GM12801 (cell line): ENCODE measurements around the gene PES1.

Experiments
- CTCF ChIP-seq: IDR thresholded peaks from one replicate; pipeline ENCODE4 v1.5.1; 2011; ENCODE audit warnings: control low read depth; ENCODE audit not compliant: insufficient read length; ENCODE audit errors: extremely low read depth

PES1 gene

GRCh38 chr22:30591588-30592359 is at the start of gene PES1:
Gene PES1, minus strand, starts transcription at chr22:30591910. Its CDS starts 77 bp downstream, at chr22:30591833.
- TF ChIP-seq CTCF, result no peak

- TF ChIP-seq CTCF, result no peak
Observed at GRCh38 chr22:30640839-30641430, 49.2 kb upstream of the PES1 start.

- TF ChIP-seq CTCF, result no peak
Observed at GRCh38 chr22:30640361-30640760, 48.7 kb upstream of the PES1 start.

GRCh38 chr22:30637701-30638114 is 46.0 kb upstream of the PES1 start:
- TF ChIP-seq CTCF, result no peak

GRCh38 chr22:30636226-30637077 is 44.7 kb upstream of the PES1 start:
- TF ChIP-seq CTCF, result no peak

- no peak for TF ChIP-seq CTCF
Observed at GRCh38 chr22:30635273-30636225, 43.8 kb upstream of the PES1 start, which contains the start of gene SLC35E4. Gene SLC35E4, plus strand, starts transcription at chr22:30635781. Its CDS starts 670 bp downstream, at chr22:30636451.
